HUES6 (cell line): ENCODE data around the gene SAT2.
"Not testable (repeated sequence)": the region's sequence is repeated elsewhere in the genome, so short reads cannot be mapped to it uniquely, and the experiment has no call there.

Experiments
- H3K27ac ChIP-seq: 2 replicates; pipeline ENCODE4 v1.7.0; 2013; ENCODE audit warnings: low read depth, mild to moderate bottlenecking, low read length, inconsistent platforms
- H3K27me3 ChIP-seq: 2 replicates; pipeline ENCODE4 v1.6.1; 2013; ENCODE audit warnings: low read length; ENCODE audit not compliant: control insufficient read depth, insufficient read depth
- H3K36me3 ChIP-seq: 2 replicates; pipeline ENCODE4 v1.6.1; 2013; ENCODE audit warnings: low read length; ENCODE audit not compliant: control insufficient read depth, insufficient read depth
- H3K4me1 ChIP-seq: 2 replicates; pipeline ENCODE4 v1.6.1; 2013; ENCODE audit warnings: low read length; ENCODE audit not compliant: control insufficient read depth, insufficient read depth
- H3K4me3 ChIP-seq: 2 replicates; pipeline ENCODE4 v1.5.1; 2013; ENCODE audit warnings: low read depth, low read length
- H3K9ac ChIP-seq: one replicate; pipeline ENCODE4 v1.6.1; 2013; ENCODE audit warnings: mild to moderate bottlenecking, low read length
- H3K9me3 ChIP-seq: 2 replicates; pipeline ENCODE4 v1.6.1; 2013; ENCODE audit warnings: low read depth, low read length; ENCODE audit not compliant: control insufficient read depth, insufficient read depth

SAT2 gene

GRCh38 chr17:7651665-7652387 is 24.2 kb upstream of the SAT2 start:
- H3K27ac ChIP-seq: no peak overlapping the region
- H3K4me3 ChIP-seq: peak overlapping the region; percentile 77
- no peaks in the 10 kb centered on the region for H3K36me3 ChIP-seq
- H3K27me3 ChIP-seq: peaks cover 43% of the 10 kb centered on the region
- no peak overlapping the region for H3K9ac ChIP-seq
- no peaks in the 10 kb centered on the region for H3K9me3 ChIP-seq
- H3K4me1 ChIP-seq: peaks cover 21% of the 10 kb centered on the region

DNA sequence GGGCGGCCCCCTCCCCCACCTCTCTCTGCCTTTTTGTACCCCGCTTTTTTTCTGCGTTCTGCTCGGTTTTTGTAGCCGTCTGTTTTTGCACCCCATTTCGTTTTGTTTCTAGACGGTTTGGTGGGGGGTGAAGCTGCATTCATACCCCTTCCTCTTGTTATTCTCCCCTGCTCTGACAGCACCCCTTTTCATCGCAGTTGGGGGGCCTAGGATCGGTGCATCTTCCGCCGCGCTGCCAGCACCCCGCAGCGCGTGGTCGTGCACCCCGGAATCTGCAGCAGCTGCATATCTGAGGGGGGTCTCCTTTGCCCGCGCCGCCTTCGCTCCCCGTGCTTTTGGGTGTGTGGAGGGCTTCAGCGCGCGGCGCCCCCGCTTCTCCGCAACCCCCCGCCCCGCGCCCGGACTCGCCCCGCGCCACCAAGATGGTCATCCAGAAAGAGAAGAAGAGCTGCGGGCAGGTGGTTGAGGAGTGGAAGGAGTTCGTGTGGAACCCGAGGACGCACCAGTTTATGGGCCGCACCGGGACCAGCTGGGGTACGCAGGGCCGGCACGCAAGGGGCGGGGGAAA is 23.6 kb upstream of the SAT2 start:
- H3K27ac ChIP-seq: no peak overlapping the region
- peaks cover 17% of the 10 kb centered on the region for H3K4me1 ChIP-seq
- peaks cover 43% of the 10 kb centered on the region for H3K27me3 ChIP-seq
- no peak overlapping the region for H3K9ac ChIP-seq
- H3K4me3 ChIP-seq: peak overlapping the region; percentile 77
- H3K36me3 ChIP-seq: no peaks in the 10 kb centered on the region
- H3K9me3 ChIP-seq: no peaks in the 10 kb centered on the region

GRCh38 chr17:7650509-7651096 is 23.0 kb upstream of the SAT2 start, which contains the start of gene ATP1B2:
ATP1B2 (plus strand) TSS chr17:7650926; CDS start chr17:7651519, 593 bp downstream.
- Histone ChIP-seq H3K27me3 (peaks cover 43% of the 10 kb centered on the region), H3K9ac (no peak within 1 kb of the TSS), H3K27ac (no peak within 1 kb of the TSS), H3K4me1 (peaks cover 16% of the 10 kb centered on the region), H3K9me3 (no peaks in the 10 kb centered on the region), H3K4me3 (peak within 1 kb of the TSS; percentile 77), H3K36me3 (no peaks in the 10 kb centered on the region)

DNA sequence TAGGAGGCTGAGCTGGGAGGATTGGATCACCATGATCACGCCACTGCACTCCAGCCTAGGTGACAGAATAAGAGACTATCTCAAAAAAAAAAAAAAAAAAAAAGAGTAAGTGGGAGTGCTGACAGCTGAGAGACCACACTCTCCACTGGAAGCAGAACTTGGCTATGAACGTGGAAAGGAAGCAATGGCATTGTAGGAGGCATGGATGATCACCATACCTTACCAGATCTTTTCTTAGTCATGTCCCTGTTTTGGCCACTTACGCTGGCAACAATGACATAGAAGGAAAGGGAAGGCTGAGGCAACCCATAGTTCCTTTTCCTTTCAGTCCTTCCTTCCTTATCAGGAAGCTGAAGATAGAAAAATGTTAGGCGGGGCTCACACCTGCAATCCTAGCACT is 19.4 kb upstream of the SAT2 start:
- Histone ChIP-seq H3K9me3 (no peaks in the 10 kb centered on the region), H3K4me3 (no peak overlapping the region), H3K36me3 (no peaks in the 10 kb centered on the region), H3K27ac (no peak overlapping the region), H3K27me3 (peaks cover 19% of the 10 kb centered on the region), H3K4me1 (peaks cover 6% of the 10 kb centered on the region; the same call in 1 of the 2 replicates), H3K9ac (no peak overlapping the region)

DNA sequence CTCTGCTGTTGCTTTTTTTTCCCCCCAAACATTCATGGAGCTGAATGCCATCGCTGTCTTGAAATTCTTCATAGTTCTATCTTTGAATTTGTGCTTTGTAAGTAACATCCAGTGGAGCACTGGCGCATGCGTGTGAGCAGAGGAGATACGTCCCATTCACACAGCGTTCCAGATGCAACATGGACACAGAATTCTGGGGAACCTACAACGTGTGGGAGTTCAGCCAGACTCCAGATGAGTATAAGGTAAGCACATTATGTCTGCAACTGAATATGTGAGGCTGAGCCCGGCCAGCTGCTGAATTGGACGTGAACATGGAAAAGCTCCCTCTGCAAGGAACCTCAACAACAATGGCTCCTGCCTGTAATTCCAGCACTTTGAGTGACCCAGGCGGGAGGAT is 18.8 kb upstream of the SAT2 start:
- Histone ChIP-seq H3K4me3 (no peak overlapping the region), H3K27me3 (peaks cover 14% of the 10 kb centered on the region), H3K9me3 (no peaks in the 10 kb centered on the region), H3K36me3 (no peaks in the 10 kb centered on the region), H3K9ac (no peak overlapping the region), H3K27ac (no peak overlapping the region), H3K4me1 (peaks cover 6% of the 10 kb centered on the region; the same call in 1 of the 2 replicates)

DNA sequence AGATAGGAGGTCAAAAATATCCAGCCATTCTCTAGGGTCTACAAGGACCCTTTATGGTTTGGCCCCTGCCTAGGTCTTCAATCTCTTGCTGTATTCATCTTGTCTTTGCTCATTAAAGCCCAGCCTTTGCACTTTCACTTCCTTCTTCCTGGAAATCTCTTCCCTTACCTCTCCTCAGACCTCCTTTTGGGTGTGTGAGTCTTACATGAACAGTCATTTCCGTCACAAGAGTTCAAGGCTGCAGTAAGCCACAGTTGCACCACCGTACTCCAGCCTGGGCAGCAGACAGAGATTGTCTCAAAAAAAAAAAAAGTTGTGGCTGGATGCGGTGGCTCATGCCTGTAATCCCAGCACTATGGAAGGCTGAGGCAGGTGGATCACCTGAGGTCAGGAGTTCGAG is 17.2 kb upstream of the SAT2 start:
- Histone ChIP-seq H3K9ac (no peak overlapping the region), H3K36me3 (no peaks in the 10 kb centered on the region), H3K27ac (no peak overlapping the region), H3K27me3 (peaks cover 2% of the 10 kb centered on the region), H3K9me3 (no peaks in the 10 kb centered on the region), H3K4me1 (peaks cover under 1% of the 10 kb centered on the region; the same call in 1 of the 2 replicates), H3K4me3 (no peak overlapping the region)

- H3K4me3 ChIP-seq, H3K9me3 ChIP-seq, H3K4me1 ChIP-seq, H3K9ac ChIP-seq, H3K36me3 ChIP-seq, H3K27me3 ChIP-seq, H3K27ac ChIP-seq: not testable (repeated sequence)
Observed at GRCh38 chr17:7641635-7642034, 14.0 kb upstream of the SAT2 start.

- H3K27me3 ChIP-seq: no peaks in the 10 kb centered on the region
- no peaks in the 10 kb centered on the region for H3K9me3 ChIP-seq
- H3K4me3 ChIP-seq: no peak overlapping the region
- H3K27ac ChIP-seq: no peak overlapping the region
- H3K4me1 ChIP-seq: peaks cover 8% of the 10 kb centered on the region
- no peak overlapping the region for H3K9ac ChIP-seq
- H3K36me3 ChIP-seq: no peaks in the 10 kb centered on the region
Observed at GRCh38 chr17:7640783-7641182, 13.2 kb upstream of the SAT2 start.

- no peak overlapping the region for H3K4me3 ChIP-seq
- no peak overlapping the region for H3K27ac ChIP-seq
- H3K4me1 ChIP-seq: peaks cover 21% of the 10 kb centered on the region
- H3K9ac ChIP-seq: no peak overlapping the region
- no peaks in the 10 kb centered on the region for H3K27me3 ChIP-seq
- H3K36me3 ChIP-seq: no peaks in the 10 kb centered on the region
- H3K9me3 ChIP-seq: no peaks in the 10 kb centered on the region
Observed at GRCh38 chr17:7636163-7636562, 8.5 kb upstream of the SAT2 start.

GRCh38 chr17:7634384-7634783 is 6.8 kb upstream of the SAT2 start:
- peaks cover 21% of the 10 kb centered on the region for H3K4me1 ChIP-seq
- H3K9me3 ChIP-seq: no peaks in the 10 kb centered on the region
- H3K36me3 ChIP-seq: no peaks in the 10 kb centered on the region
- H3K27ac ChIP-seq: no peak overlapping the region
- H3K9ac ChIP-seq: no peak overlapping the region
- H3K4me3 ChIP-seq: no peak overlapping the region
- H3K27me3 ChIP-seq: no peaks in the 10 kb centered on the region

DNA sequence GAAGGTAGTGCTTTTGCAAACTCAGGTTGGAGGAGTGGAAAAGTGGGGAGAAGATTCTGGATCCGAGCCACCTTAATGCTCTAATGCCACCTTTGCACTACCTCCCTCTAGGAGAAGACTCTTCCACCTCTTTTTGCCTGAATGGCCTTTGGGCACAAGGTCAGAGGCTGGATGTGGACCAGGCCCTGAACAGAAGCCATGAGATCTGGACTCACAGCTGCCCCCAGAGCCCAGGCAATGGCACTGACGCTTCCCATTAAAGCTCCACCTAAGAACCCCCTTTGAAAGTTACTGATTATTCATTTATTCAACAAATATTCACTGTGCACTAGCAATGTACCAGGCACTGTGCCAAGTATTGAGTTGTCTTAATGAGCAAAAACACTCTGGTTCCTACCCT is 5.5 kb upstream of the SAT2 start:
- no peak overlapping the region for H3K9ac ChIP-seq
- H3K4me3 ChIP-seq: no peak overlapping the region
- H3K9me3 ChIP-seq: no peaks in the 10 kb centered on the region
- no peaks in the 10 kb centered on the region for H3K36me3 ChIP-seq
- H3K27me3 ChIP-seq: no peaks in the 10 kb centered on the region
- no peak overlapping the region for H3K27ac ChIP-seq
- H3K4me1 ChIP-seq: peaks cover 21% of the 10 kb centered on the region
